Measurements from ENCODE around the gene HSD3B2. TPM values are rescaled to one million over a fixed set of nuclear protein-coding genes. Genes with fewer than 3 reads are reported as not detected.
"Not testable (repeated sequence)": the region's sequence is repeated elsewhere in the genome, so short reads cannot be mapped to it uniquely, and the experiment has no call there.

Gene HSD3B2
- total RNA-seq, 1 donor from 2014 or later = not detected

GRCh38 chr1:119376594-119376993, 38.4 kb upstream of the HSD3B2 start:
- Mint-ChIP-seq H3K4me3 (ENCODE audit: low read depth) (no peak overlapping the region), H3K27ac (no peak overlapping the region)

GRCh38 chr1:119377594-119377993, 37.4 kb upstream of the HSD3B2 start:
- H3K4me1 Mint-ChIP-seq (ENCODE audit: low read depth); H3K36me3 Mint-ChIP-seq (ENCODE audit: insufficient read depth); H3K9me3 Mint-ChIP-seq (ENCODE audit: low read depth); H3K27me3 Mint-ChIP-seq; H3K27ac Mint-ChIP-seq; DNase-seq (ENCODE audit: low spot score, unreplicated experiment); H3K4me3 Mint-ChIP-seq (ENCODE audit: low read depth): not testable (repeated sequence)

More at GRCh38 chr1:119376594-119376993, 38.4 kb upstream of the HSD3B2 start:
- H3K36me3 Mint-ChIP-seq (ENCODE audit: insufficient read depth) = no peaks in the 10 kb centered on the region
- peaks cover 6% of the 10 kb centered on the region for H3K27me3 Mint-ChIP-seq
- TF ChIP-seq CTCF (IDR thresholded peaks at IDR 0.05; ENCODE audit: unreplicated experiment) = no peak
- DNase-seq (ENCODE audit: low spot score, unreplicated experiment) = no peak
- H3K4me1 Mint-ChIP-seq (ENCODE audit: low read depth) = no peaks in the 10 kb centered on the region
- no peaks in the 10 kb centered on the region for H3K9me3 Mint-ChIP-seq (ENCODE audit: low read depth)

- Mint-ChIP-seq H3K27me3 (peaks cover 5% of the 10 kb centered on the region), H3K4me3 (ENCODE audit: low read depth) (no peak overlapping the region), H3K9me3 (ENCODE audit: low read depth) (no peaks in the 10 kb centered on the region), H3K36me3 (ENCODE audit: insufficient read depth) (no peaks in the 10 kb centered on the region), H3K4me1 (ENCODE audit: low read depth) (no peaks in the 10 kb centered on the region), H3K27ac (no peak overlapping the region)
- DNase-seq (ENCODE audit: low spot score, unreplicated experiment) = no peak
- no peak for TF ChIP-seq CTCF (IDR thresholded peaks at IDR 0.05; ENCODE audit: unreplicated experiment)
These were observed 35.8 kb upstream of the HSD3B2 start for GRCh38 chr1:119379117-119379516.

- Mint-ChIP-seq H3K4me3 (ENCODE audit: low read depth) (no peak overlapping the region), H3K4me1 (ENCODE audit: low read depth) (no peaks in the 10 kb centered on the region), H3K27ac (no peak overlapping the region), H3K27me3 (no peaks in the 10 kb centered on the region), H3K9me3 (ENCODE audit: low read depth) (no peaks in the 10 kb centered on the region), H3K36me3 (ENCODE audit: insufficient read depth) (no peaks in the 10 kb centered on the region)
- DNase-seq (ENCODE audit: low spot score, unreplicated experiment) = no peak
- TF ChIP-seq CTCF (IDR thresholded peaks at IDR 0.05; ENCODE audit: unreplicated experiment) = no peak
These were observed 34.6 kb upstream of the HSD3B2 start for GRCh38 chr1:119380304-119380703.

GRCh38 chr1:119380983-119381662, 33.8 kb upstream of the HSD3B2 start:
- Mint-ChIP-seq H3K36me3 (ENCODE audit: insufficient read depth) (no peaks in the 10 kb centered on the region), H3K4me3 (ENCODE audit: low read depth) (no peak overlapping the region), H3K27me3 (no peaks in the 10 kb centered on the region), H3K4me1 (ENCODE audit: low read depth) (no peaks in the 10 kb centered on the region), H3K27ac (no peak overlapping the region), H3K9me3 (ENCODE audit: low read depth) (no peaks in the 10 kb centered on the region)
- DNase-seq (ENCODE audit: low spot score, unreplicated experiment) = no peak
- no peak for TF ChIP-seq CTCF (IDR thresholded peaks at IDR 0.05; ENCODE audit: unreplicated experiment)

- Mint-ChIP-seq H3K36me3 (ENCODE audit: insufficient read depth) (no peaks in the 10 kb centered on the region), H3K4me1 (ENCODE audit: low read depth) (peaks cover 13% of the 10 kb centered on the region), H3K27me3 (no peaks in the 10 kb centered on the region), H3K27ac (no peak overlapping the region), H3K4me3 (ENCODE audit: low read depth) (no peak overlapping the region), H3K9me3 (ENCODE audit: low read depth) (no peaks in the 10 kb centered on the region)
- DNase-seq (ENCODE audit: low spot score, unreplicated experiment) = no peak
- TF ChIP-seq CTCF (IDR thresholded peaks at IDR 0.05; ENCODE audit: unreplicated experiment) = no peak
These were observed 30.4 kb upstream of the HSD3B2 start for GRCh38 chr1:119384591-119384990.

All from progenitor cell of endocrine pancreas (in vitro differentiated cells).